GM13976 (cell line): ENCODE data around the gene CLEC2L.

ENCODE experiments used
- DNase-seq: peaks from one replicate; pipeline ENCODE4 v3.0.0; 2012; ENCODE audit warnings: low spot score
- in situ Hi-C: fragments of 300-500 bp; cut with MboI; formaldehyde crosslinking; loops from one replicate; pipeline ENCODE4 v1.12.0; 2022; ENCODE audit warnings: low sequenced_read_pairs, mixed read lengths, inconsistent platforms; ENCODE audit not compliant: unreplicated experiment
- TF ChIP-seq, protein P1 (sequence below): IDR thresholded peaks from 2 replicates; pipeline ENCODE4 v1.5.1; 2012; ENCODE audit warnings: borderline replicate concordance, mild to moderate bottlenecking; ENCODE audit not compliant: insufficient read depth; ENCODE audit errors: extremely low read depth, missing control alignments, control extremely low read depth

The CLEC2L gene

DNA sequence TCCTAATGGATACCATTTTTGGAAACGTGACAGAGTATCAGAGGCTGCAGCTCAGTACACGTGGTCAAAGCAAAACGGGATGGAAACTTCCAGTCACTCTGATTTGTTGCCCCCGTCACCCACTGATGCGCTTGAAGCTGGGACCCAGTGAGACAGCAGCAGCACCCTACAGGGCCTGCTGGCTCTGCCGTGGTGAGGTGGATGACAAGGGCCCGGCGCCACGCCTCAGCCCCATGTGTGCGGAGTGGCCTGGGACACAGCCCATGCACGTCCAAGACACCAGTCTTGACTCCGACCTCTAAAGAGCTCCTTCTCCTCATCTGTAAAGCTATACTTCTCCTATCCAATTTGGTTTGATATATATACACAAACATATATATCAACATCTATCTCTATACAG, 39.0 kb downstream of the CLEC2L start:
- in situ Hi-C loops, result no loop called here
- TF ChIP-seq, protein P1, sequence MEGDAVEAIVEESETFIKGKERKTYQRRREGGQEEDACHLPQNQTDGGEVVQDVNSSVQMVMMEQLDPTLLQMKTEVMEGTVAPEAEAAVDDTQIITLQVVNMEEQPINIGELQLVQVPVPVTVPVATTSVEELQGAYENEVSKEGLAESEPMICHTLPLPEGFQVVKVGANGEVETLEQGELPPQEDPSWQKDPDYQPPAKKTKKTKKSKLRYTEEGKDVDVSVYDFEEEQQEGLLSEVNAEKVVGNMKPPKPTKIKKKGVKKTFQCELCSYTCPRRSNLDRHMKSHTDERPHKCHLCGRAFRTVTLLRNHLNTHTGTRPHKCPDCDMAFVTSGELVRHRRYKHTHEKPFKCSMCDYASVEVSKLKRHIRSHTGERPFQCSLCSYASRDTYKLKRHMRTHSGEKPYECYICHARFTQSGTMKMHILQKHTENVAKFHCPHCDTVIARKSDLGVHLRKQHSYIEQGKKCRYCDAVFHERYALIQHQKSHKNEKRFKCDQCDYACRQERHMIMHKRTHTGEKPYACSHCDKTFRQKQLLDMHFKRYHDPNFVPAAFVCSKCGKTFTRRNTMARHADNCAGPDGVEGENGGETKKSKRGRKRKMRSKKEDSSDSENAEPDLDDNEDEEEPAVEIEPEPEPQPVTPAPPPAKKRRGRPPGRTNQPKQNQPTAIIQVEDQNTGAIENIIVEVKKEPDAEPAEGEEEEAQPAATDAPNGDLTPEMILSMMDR, result no peak
- no peak for DNase-seq

GRCh38 chr7:139562961-139563565, 39.6 kb downstream of the CLEC2L start:
- TF ChIP-seq, protein P1, result no peak
- in situ Hi-C loops, result no loop called here
- no peak for DNase-seq

- in situ Hi-C loops, result no loop called here
- DNase-seq, result no peak
- TF ChIP-seq, protein P1, result no peak
Measured at GRCh38 chr7:139563856-139564255, 40.4 kb downstream of the CLEC2L start.

- no peak for DNase-seq
- in situ Hi-C loops, result no loop called here
- TF ChIP-seq, protein P1, result no peak
Measured at GRCh38 chr7:139566075-139566474, 42.6 kb downstream of the CLEC2L start.

- DNase-seq, result no peak
- TF ChIP-seq, protein P1, result no peak
- in situ Hi-C loops, result no loop called here
Measured at GRCh38 chr7:139566736-139567646, 43.5 kb downstream of the CLEC2L start.

DNA sequence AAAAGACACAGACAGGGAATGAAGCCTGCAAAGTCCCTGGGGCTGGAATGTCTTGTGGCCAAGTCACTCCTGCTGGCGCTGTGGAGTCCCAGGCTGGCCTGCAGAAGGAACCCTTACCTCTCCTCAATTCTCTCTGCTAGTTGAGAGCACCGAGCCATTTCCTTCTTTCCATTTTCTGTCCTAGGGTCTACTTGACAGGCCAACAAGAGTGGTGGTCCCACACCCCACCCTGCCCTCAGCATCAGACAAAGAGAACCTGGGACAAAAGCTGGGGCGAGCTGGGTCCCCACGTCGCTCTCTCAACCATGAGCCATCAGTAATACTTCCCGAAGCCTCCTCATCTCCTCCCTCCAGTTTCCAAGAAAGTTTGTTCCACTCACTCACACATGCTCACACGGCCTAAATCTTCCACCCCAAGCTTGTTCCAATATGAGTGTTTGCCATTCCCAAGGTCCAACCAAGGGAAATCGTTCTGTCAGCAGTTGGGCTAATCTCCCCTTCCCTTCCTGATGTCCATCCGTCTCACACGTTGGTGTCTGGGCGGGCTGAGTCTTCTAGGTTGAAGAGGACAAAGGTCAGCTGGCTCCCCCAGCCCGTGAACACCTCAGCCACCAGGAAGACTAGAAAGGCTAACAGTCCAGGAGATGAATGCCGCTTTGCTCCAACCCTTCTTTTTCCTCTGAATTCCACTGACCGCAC, 44.3 kb downstream of the CLEC2L start:
- no peak for DNase-seq
- in situ Hi-C loops, result no loop called here
- TF ChIP-seq, protein P1, result no peak
